GM21717 (cell line): ENCODE data around the gene GGTA1.
A peak's percentile ranks its signal among the peaks of the same experiment; 100 is the strongest.

ENCODE experiments used
- ATAC-seq: cut with Tn5 transposase; IDR thresholded peaks from one replicate; pipeline ENCODE4 v1.9.1; 2021; ENCODE audit warnings: mild to moderate bottlenecking, moderate library complexity; ENCODE audit not compliant: unreplicated experiment

GGTA1 gene

GRCh38 chr9:121500165-121500478 lies 478 bp upstream of the GGTA1 start:
- no peak for ATAC-seq

- ATAC-seq = no peak
Measured at GRCh38 chr9:121499177-121499426, 542 bp downstream of the GGTA1 start.

GRCh38 chr9:121498487-121499176 lies 1.0 kb downstream of the GGTA1 start:
- ATAC-seq = peak; percentile 21

DNA sequence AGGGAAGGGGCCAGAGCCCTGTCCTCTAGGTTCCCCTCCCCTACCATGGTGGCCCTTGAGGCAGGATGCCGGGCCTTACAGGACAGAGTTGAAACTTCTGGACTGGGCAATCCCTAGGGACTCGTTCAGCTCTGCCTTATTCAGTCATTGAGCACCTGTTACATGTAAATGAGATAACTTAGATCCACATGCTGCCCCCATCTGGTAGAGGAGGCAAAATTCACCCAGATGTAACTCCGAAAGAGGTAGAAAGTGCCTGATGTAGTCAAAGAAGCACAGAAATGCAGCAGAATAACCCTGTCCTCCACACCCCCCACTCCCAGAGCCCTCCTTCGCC lies 1.5 kb downstream of the GGTA1 start:
- peak; percentile 82 for ATAC-seq

- no peak for ATAC-seq
Measured at GRCh38 chr9:121495976-121496375, 3.7 kb downstream of the GGTA1 start.

- no peak for ATAC-seq
Measured at GRCh38 chr9:121494192-121494591, 5.5 kb downstream of the GGTA1 start.

GRCh38 chr9:121491111-121491510 lies 8.5 kb downstream of the GGTA1 start:
- no peak for ATAC-seq

- ATAC-seq = no peak
Measured at GRCh38 chr9:121489344-121489743, 10.3 kb downstream of the GGTA1 start.

- ATAC-seq = no peak
Measured at GRCh38 chr9:121486043-121486442, 13.6 kb downstream of the GGTA1 start.

DNA sequence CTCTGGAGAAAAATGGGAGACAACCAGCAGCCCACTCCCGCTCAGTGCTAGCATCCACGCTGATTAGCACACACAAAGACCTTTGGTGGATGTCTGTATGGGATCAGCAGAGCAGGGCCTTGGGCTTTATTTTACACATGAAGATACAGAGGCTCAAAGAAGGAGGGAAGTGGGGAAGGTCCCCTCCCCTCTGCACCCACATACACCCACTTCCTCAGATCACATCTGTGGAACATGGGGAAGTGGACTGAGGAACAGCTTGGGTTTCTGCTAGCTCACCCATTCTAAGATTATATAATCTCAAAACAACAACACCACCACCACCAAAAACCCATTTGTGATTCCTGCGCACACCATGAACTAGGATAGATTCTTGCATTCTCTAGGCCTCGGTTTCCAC lies 14.0 kb downstream of the GGTA1 start:
- no peak for ATAC-seq

GRCh38 chr9:121484651-121485446 lies 14.8 kb downstream of the GGTA1 start:
- no peak for ATAC-seq

- ATAC-seq = no peak
Measured at GRCh38 chr9:121483473-121484031, 16.1 kb downstream of the GGTA1 start.

DNA sequence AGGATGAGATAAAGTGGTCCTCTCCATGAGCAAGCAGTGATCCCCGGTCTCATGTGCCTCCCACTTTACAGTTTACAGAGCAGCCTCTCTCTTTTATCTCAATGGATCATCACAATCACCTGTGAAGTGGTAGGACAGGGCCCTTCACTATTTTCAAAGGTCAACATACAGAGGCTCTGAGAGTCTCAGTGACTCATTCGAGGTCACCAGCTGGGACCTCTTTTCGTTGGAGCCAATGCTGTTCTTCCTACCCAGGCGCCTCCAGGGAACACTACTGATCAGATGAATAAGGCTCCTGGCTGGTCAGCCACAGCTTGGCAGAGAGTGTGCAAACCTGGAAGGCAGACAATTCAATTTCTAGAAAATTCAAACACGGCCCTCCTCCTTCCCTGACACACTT lies 16.6 kb downstream of the GGTA1 start:
- ATAC-seq = no peak

- ATAC-seq = no peak
Measured at GRCh38 chr9:121478816-121479676, 20.6 kb downstream of the GGTA1 start.

DNA sequence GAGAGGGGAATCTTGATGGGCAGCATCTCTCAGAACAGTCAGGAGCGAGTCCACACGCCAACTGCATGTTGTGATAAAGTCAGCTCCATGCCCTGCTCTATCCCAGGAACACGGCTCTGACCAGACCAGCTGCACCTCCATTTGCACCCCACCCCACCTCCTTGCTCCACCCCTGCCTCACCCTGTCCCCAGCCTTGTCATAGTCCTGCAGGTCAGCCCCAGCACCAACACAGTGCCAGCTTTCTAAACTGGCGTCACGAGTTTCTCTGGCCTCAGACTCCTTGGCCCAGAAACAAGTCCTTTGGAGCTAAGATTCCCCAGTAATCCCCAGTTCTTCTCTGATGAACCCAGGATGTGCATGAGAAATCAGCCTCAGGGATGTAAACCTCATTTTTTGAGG lies 23.5 kb downstream of the GGTA1 start:
- no peak for ATAC-seq

- no peak for ATAC-seq
Measured at GRCh38 chr9:121474231-121474947, 25.3 kb downstream of the GGTA1 start.

DNA sequence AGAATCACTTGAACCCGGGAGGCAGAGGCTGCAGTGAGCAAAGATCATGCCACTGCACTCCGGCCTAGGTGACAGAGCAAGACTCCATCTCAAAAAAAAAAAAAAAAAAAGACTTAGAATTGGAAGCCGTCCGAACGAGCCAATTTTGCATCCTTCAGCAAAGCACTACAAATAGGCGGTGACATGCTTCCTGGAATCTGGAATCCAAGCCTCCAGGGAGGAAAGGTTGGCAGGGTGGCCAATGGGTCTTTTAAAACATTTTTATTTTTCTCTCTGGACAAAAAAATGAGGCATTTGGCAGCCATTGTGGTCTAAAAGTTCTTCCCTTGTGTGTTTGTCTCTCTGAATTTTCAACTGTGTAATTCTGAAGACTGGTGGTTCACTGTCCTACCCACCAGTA lies 26.4 kb downstream of the GGTA1 start:
- no peak for ATAC-seq

DNA sequence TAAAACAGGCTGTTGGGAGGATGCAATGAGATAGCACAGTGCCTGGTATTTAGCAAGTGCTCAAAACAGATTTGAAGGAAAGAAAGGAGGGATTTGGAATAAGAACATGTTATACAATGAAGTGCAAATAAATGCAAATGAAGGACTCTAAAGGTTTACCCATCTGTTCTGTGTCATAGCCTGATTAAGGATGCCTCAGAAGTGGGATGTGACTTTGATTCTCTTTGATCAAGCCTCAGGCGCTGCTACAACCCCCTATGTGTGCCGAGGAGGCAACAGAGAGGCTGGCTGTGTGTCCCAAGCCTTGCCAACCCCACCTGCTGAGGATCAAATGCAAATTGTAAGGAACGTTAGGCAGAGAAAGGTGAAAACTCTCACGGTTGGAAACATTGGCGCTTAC lies 27.2 kb downstream of the GGTA1 start:
- no peak for ATAC-seq

GRCh38 chr9:121466142-121466541 lies 33.5 kb downstream of the GGTA1 start:
- no peak for ATAC-seq

DNA sequence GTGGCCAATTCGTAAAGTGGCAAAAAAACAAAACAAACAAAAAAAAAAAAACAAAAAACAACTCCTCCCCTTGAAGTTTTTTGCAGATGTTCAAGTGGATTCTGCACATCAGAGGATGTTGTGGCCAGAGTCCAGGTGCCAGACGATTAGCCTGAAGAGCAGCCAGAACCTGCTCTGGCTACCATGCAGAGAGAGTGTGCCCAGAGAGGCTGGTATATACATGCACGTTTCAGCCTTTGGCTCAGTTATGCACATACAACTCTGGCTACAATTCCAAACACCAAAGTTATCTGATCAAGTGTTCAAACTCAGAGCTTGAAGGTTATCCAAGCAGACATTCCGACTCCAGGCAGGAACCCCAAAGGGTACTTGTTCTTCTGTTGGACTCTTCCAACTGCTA lies 34.7 kb downstream of the GGTA1 start:
- ATAC-seq = no peak
